ENCODE measurements around the gene ANKLE1.
A peak's percentile ranks its signal among the peaks of the same experiment; 100 is the strongest.

The ANKLE1 gene

GRCh38 chr19:17281391-17282304 lies at the start of gene ANKLE1:
Gene ANKLE1 (plus strand): TSS chr19:17281901. CDS start chr19:17281921, 20 bp downstream.
- peak; percentile 18 for DNase-seq (ENCODE audit: low read depth)

DNA sequence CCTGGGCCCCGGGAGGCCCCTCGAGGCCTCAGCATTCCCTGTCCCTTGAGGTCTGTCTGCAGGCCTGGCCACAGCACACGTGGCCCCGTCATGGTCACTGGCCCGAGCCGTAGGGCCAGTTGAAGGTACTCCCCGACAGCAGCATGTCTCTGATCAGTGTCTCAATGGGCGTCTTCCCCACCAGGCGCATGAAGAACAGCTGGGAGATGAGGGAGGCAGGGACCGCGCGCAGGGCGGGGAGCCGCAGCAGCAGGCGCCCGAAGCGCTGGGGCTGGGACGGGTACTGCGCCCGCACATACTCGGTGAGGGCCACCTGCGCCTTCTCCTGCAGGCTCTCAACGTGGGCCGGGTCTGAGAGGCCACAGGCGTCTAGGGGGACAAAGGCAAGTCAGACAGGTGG lies 49.4 kb upstream of the ANKLE1 start:
- DNase-seq (ENCODE audit: low read depth): no peak

GRCh38 chr19:17234911-17235299 lies 46.8 kb upstream of the ANKLE1 start:
- DNase-seq (ENCODE audit: low read depth): peak; percentile 47

DNA sequence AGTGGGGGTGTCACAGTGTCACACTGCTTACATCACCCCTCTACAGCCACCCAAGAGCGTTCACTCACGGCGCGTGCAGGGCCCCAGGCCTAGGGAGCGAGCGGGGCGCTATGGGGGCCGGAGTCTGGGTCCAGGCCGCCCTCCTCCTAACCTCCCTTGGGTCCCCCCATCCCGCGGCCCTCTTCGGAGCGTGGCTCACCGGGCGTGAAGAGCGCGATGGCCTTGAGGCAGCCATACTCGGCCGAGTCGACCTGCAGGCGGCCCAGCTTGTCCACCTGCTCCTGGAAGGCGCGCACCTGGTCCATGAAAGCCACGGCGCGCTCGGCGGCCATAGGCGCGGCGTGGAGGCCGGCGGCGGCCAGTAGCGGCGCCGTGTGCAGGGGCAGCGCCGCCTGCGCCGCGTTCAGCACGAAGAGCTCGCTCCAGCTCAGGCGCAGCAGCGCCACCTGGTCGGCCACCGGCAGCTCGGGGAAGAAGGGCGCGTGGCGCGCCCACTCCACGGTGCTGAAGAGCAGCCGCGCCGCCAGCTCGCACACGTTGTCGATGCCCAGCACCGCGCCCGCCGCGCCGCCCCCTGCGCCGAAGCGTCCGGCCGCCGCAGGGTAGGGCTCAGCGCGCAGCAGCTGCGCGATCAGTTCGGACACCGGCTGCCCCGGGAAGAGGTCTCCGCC lies 46.3 kb upstream of the ANKLE1 start:
- DNase-seq (ENCODE audit: low read depth): peak; percentile 74

- DNase-seq (ENCODE audit: low read depth): no peak
Measured at GRCh38 chr19:17235971-17236777, 45.5 kb upstream of the ANKLE1 start.

DNA sequence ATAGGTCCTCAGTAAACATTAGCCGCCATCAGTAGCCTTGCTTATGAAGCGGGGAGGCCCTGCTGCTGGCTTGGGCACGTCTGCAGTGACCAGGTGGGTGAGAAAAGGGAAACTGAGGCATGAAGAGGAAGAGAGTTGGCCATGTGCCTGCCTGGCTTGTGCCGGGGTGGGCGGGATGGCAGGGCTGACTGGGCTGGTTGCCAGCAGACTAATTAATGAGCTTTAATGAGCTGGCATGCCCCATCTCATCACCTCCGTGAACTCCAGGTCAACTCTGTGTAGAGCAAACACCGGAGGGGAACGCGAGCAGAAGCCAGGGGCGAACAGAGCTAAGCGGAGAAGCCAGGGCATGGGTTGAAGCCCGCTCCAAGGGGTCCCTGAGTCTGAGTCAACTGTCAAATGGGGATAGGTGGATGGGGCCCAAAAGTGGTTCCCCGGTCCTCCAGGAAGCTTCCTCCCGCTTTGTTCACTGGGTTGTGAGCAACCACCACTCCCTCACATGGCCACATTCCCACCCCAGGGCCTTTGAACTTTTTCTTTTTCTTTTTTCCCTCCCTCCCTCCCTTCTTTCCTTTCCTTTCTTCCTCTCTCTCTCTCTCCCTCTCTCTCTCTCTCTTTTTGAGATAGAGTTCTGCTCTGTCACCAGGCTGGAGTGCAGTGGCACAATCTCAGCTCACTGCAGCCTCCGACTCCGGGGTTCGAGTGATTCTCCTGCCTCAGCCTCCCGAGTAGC lies 44.7 kb upstream of the ANKLE1 start:
- no peak for DNase-seq (ENCODE audit: low read depth)

DNA sequence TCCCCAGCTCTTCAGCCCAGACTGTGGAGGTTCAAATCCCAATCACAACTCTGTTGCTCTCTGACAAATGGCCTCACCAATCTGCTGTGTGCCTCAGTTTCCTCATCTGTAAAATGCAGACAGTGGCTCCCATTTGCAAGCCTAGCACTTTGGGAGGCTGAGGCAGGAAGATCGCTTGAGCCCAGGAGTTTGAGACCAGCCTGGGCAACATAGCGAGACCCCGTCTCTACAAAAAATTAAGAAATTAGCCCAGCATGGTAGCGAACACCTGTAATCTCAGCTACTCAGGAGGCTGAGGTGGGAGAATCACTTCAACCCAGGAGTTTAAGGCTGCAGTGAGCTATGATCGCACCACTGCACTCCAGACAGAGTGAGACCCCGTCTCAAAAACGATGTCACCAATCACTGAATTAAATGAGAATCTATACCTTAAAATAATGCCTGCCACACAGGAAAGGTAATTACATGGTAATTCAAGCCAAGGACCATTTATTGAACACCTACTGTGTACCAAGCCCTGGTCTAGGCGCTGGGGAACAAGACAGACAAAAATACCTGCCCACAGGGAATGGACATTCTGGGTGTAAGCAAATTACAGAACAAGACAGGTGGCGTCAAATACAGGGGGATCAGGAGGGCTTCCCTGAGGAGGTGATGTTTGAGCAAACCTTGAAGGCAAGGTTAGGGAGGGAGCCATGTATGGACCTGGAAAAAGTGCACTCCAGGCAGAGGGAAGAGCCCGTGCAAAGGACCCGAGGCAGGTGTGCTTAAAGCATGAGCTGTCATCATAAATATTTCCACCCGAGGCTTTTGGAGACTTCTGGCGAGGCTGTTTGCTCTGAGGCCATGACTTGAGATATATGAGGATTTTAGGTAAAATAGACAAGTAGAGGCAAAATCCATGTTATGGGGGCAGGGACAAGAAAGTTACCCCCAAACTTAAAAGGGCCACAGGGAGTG lies 43.7 kb upstream of the ANKLE1 start:
- DNase-seq (ENCODE audit: low read depth): no peak

GRCh38 chr19:17240062-17240752 lies 41.5 kb upstream of the ANKLE1 start:
- no peak for DNase-seq (ENCODE audit: low read depth)

GRCh38 chr19:17240826-17241399 lies 40.8 kb upstream of the ANKLE1 start:
- no peak for DNase-seq (ENCODE audit: low read depth)

DNA sequence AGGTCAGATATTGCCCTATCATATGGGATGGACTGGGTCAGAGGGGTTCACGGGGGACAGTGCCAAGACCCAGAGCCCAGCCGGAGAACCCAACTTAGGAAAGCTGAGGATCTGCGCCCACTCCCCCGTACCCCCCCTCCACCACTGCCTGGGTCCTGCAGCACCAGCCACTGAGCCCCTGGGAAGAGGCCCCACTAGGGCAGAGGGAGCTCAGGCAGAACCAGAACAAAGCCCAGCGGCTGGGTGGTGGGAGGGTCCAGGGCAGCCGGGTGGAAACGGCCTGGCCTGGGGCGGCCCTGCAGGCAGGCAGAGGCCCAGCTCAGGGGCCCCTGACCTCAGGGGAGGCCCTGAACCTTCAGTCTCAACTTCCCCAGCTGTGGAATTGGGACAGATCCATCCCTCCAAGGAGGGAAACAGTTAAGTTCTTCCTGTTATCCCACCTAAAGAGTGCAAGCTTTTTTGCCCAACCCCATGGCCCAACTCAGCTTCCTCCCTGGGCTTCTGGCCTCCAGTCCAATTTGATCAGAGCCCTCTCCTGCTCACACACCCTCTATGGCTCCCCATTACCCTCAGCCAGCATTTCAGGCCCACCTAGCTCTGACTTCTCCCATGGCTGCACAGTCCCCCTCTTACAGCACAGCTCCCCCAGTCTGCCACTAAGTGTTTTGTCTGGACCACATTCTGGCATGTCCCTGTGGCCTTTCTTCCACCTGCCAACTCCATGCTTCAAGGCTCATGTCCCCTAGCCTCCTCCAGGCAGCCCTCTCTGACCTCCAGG lies 39.1 kb upstream of the ANKLE1 start:
- no peak for DNase-seq (ENCODE audit: low read depth)

DNA sequence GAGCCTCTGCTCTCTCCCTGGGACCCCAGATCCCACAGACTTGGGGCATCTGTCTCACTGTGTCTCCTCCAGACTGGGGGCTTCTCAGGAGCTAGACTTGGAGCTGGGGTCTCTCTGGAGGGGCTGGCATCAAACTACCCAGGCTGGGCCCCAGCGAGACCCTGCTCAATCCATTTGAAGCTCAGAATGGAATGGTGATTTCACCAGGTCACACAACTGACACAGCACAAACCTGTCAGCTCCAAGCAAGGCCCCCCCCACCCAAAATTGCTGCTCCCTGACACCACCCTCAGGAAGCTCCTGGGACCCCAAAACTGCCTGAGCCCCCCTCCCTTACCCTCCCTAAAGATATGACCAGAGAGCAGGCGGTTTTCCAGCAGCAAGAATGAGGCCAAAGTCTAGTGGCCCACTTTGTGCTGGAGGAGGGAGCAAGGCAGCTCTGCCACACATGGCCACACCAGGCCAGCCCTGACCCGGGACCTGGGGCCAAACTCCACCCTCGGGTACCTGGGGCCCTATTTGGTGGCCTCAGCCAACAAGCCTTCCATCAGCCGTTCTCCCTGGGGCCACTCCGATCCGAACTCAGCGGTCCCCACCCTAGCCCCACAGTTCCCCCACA lies 38.4 kb upstream of the ANKLE1 start:
- DNase-seq (ENCODE audit: low read depth): no peak

GRCh38 chr19:17243830-17244617 lies 37.7 kb upstream of the ANKLE1 start:
- DNase-seq (ENCODE audit: low read depth): no peak

GRCh38 chr19:17244618-17245534 lies 36.8 kb upstream of the ANKLE1 start:
- no peak for DNase-seq (ENCODE audit: low read depth)

DNA sequence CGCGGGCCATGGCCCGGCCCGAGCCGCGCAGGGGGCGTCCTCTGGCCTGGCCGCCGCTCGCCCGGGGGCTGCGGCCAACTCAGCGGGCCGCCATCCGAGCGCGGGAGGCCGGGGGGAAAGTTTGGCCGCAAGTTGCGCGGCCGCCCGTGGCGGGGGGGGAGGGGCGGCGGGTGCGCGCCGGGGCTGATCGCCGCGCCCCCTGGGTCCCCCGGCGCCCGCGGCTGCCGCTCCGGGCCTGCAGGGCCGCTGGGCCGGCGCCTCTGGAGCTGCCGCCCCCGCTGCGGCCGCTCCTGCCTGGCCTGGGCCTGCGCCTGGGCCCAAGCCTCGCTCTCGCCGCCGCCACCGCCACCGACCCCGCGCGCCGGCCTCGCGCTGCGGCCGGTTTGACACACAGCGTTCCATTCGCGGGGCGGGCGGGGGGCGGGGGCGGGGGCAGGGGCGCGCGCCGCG lies 36.1 kb upstream of the ANKLE1 start, which contains the start of gene NR2F6:
TSS of gene NR2F6 (minus strand) at position 385 of the 450 bp plus-strand sequence. CDS start 699 bp downstream, outside the sequence.
- no peak for DNase-seq (ENCODE audit: low read depth)

GRCh38 chr19:17246681-17247425 lies 34.8 kb upstream of the ANKLE1 start:
- DNase-seq (ENCODE audit: low read depth): peak; percentile 33
